Esophagus muscularis mucosa (tissue), 4 donors: ENCODE results near the gene C1orf21. TPM values are rescaled to one million over a fixed set of nuclear protein-coding genes. Genes with fewer than 3 reads are reported as not detected.
A peak's percentile ranks its signal among the peaks of the same experiment; 100 is the strongest.

Experiments
- DNase-seq: peaks from one replicate; pipeline ENCODE4 v3.0.0-alpha.2; 2017; ENCODE audit errors: extremely low spot score
- H3K27ac ChIP-seq, 4 donors: fragments of 200-600 bp; sonication (generic); replicated peaks in 1 of 4; 1 replicate in 3 of 4; 2 replicates in 1 of 4; pipeline ENCODE4 v1.5.1; 2016 to 2019; ENCODE audit warnings: mild to moderate bottlenecking in 1 of 4
- H3K27me3 ChIP-seq, 4 donors: fragments of 200-600 bp; sonication (generic); one replicate each; pipeline versions ENCODE4 v1.5.1 to v1.6.0; 2016 to 2019
- H3K36me3 ChIP-seq, 4 donors: fragments of 200-600 bp; sonication (generic); one replicate each; pipeline ENCODE4 v1.5.1; 2016 to 2019
- H3K4me1 ChIP-seq, 4 donors: fragments of 200-600 bp; sonication (generic); one replicate each; pipeline ENCODE4 v1.5.1; 2016 to 2019
- H3K4me3 ChIP-seq, 4 donors: fragments of 200-600 bp; sonication (generic); 1 replicate in 2 of 4; 2 replicates in 2 of 4; pipeline ENCODE4 v1.5.1; 2016 to 2019; ENCODE audit warnings: mild to moderate bottlenecking in 4 of 4, moderate library complexity in 1 of 4
- H3K9me3 ChIP-seq, 4 donors: fragments of 200-600 bp; sonication (generic); 1 replicate in 3 of 4; 2 replicates in 1 of 4; pipeline ENCODE4 v1.5.1; 2016 to 2019
- EP300 ChIP-seq: sonication (generic); formaldehyde crosslinking; IDR thresholded peaks from one replicate; pipeline ENCODE4 v1.6.1; 2017; ENCODE audit warnings: antibody characterized with exemption
- POLR2A ChIP-seq: fragments of 450-650 bp; IDR thresholded peaks from one replicate; pipeline ENCODE4 v1.6.1; 2017; ENCODE audit warnings: antibody characterized with exemption, moderate library complexity, mild to moderate bottlenecking, low read depth
- POLR2AphosphoS5 ChIP-seq, 2 donors: sonication (generic); formaldehyde crosslinking; IDR thresholded peaks; one replicate each; pipeline ENCODE4 v1.6.1; 2017; ENCODE audit warnings: antibody characterized with exemption in 2 of 2
- WGBS: methylation state at CpG from one replicate; pipeline ENCODE4 v1.1.5; 2018; 5-methylcytosine and 5-hydroxymethylcytosine counted together
- intact Hi-C: fragments of 100-400 bp; cut with DNase I; formaldehyde crosslinking; loops from one replicate; pipeline ENCODE4 v1.15.1; 2023
- total RNA-seq, 4 donors: library from RNA; depleted of rRNA; stranded (reverse); fragments of >200 nt; gene quantifications; one replicate each; pipeline versions ENCODE4 v1.1.0 to v1.2.1, GENCODE V29; 2016
- TF ChIP-seq, protein P1 (sequence below), 3 experiments: fragments of 200-600 bp in 2 of 3; fragments of 450-650 bp in 1 of 3; sonication (generic) in 2 of 3; IDR thresholded peaks; one replicate each; pipeline ENCODE4 v1.5.1; 2017 to 2019; ENCODE audit warnings: antibody characterized with exemption in 3 of 3, mild to moderate bottlenecking in 2 of 3, moderate library complexity in 1 of 3

The C1orf21 gene
- total RNA-seq, 4 donors from 2014 or later = 39.5 to 91.7 (median 58.8) TPM

GRCh38 chr1:184383772-184384323, 3.0 kb upstream of the C1orf21 start:
- H3K27ac ChIP-seq = no peak overlapping the region
- H3K4me3 ChIP-seq = no peak overlapping the region
- no peaks in the 10 kb centered on the region for H3K36me3 ChIP-seq
- no peak for TF ChIP-seq POLR2A
- TF ChIP-seq EP300 = no peak
- no peak for TF ChIP-seq POLR2AphosphoS5 (IDR thresholded peaks at IDR 0.05)
- TF ChIP-seq, protein P1, sequence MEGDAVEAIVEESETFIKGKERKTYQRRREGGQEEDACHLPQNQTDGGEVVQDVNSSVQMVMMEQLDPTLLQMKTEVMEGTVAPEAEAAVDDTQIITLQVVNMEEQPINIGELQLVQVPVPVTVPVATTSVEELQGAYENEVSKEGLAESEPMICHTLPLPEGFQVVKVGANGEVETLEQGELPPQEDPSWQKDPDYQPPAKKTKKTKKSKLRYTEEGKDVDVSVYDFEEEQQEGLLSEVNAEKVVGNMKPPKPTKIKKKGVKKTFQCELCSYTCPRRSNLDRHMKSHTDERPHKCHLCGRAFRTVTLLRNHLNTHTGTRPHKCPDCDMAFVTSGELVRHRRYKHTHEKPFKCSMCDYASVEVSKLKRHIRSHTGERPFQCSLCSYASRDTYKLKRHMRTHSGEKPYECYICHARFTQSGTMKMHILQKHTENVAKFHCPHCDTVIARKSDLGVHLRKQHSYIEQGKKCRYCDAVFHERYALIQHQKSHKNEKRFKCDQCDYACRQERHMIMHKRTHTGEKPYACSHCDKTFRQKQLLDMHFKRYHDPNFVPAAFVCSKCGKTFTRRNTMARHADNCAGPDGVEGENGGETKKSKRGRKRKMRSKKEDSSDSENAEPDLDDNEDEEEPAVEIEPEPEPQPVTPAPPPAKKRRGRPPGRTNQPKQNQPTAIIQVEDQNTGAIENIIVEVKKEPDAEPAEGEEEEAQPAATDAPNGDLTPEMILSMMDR (IDR thresholded peaks at IDR 0.05) = no peak
- WGBS = 74% methylated on average over 3 of the region's 3 CpGs
- H3K4me1 ChIP-seq = peaks cover 0 to 23% (median 19%) of the 10 kb centered on the region in 4 donors
- no peak for DNase-seq
- intact Hi-C loops = no loop called here
- H3K9me3 ChIP-seq = no peaks in the 10 kb centered on the region
- no peaks in the 10 kb centered on the region for H3K27me3 ChIP-seq

DNA sequence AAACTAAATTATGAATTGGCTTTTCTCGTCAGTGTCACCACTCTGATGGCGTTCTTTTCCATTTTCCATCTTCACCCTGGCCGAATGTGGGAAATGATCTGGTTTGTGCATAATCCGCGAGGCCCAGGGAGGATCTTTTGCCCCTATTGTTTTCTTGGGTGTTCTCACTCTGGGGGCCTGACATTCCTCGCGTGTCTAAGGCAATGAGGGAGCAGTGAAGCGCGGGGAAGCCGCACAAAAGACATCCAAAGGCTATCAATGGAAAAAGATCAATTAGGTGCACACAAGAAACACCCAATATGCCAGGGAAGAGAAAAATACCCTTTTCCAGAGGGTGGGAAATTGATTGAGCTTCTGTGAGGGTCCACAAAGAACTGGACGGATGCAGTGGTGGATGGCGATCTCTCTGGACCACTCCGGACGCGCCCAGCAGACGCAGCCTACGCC, 941 bp upstream of the C1orf21 start:
- Histone ChIP-seq H3K4me1 (peaks cover 18 to 36% (median 32%) of the 10 kb centered on the region in 4 donors), H3K27me3 (no peaks in the 10 kb centered on the region), H3K4me3 (peak overlapping the region; percentile 81 to 96 (median 94)), H3K36me3 (no peaks in the 10 kb centered on the region), H3K27ac (peak overlapping the region; percentile 91 to 97 (median 92)), H3K9me3 (no peaks in the 10 kb centered on the region)
- DNase-seq = no peak
- TF ChIP-seq EP300 (no peak), POLR2AphosphoS5 (IDR thresholded peaks at IDR 0.05) (no peak), POLR2A (no peak)
- TF ChIP-seq, protein P1 (IDR thresholded peaks at IDR 0.05) = no peak
- intact Hi-C loops = loop anchor here (5.0 kb wide), 4 partner anchors 96 to 276 kb away; no protein-coding TSS in a partner anchor
- 55% methylated on average over 14 of the region's 17 CpGs for WGBS

DNA sequence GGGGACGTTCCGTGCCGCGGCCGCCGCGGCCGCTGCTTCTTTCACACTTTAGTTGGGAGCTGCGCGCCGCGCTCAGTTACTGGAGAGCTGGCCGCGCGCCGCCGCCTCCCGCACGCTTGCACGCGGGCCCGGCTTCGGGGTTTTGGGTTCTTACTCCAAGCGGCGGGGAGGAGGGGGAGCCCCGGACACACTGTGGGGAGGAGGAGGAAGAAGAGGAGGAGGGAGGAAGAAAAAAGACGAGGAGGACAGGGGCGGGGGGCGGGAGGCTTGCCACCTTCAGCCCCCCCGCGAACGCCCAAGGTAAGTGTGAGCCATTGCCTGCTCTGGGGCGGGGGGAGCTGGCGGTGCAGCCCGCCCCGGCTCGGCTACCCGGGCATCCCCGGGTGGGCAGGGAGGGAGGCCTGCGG, 243 bp downstream of the C1orf21 start:
- Histone ChIP-seq H3K4me1 (peaks cover 29 to 48% (median 44%) of the 10 kb centered on the region in 4 donors), H3K27me3 (no peaks in the 10 kb centered on the region), H3K9me3 (no peaks in the 10 kb centered on the region), H3K36me3 (no peaks in the 10 kb centered on the region), H3K27ac (peak overlapping the region; percentile 91 to 97 (median 92)), H3K4me3 (peak overlapping the region; percentile 81 to 96 (median 94))
- intact Hi-C loops = loop anchor here (5.0 kb wide), 4 partner anchors 95 to 275 kb away; no protein-coding TSS in a partner anchor
- DNase-seq = no peak
- TF ChIP-seq, protein P1 (IDR thresholded peaks at IDR 0.05) = no peak
- TF ChIP-seq EP300 = no peak
- TF ChIP-seq POLR2A = no peak
- TF ChIP-seq POLR2AphosphoS5 (IDR thresholded peaks at IDR 0.05) = no peak
- under 1% methylated on average over 36 of the region's 40 CpGs for WGBS

DNA sequence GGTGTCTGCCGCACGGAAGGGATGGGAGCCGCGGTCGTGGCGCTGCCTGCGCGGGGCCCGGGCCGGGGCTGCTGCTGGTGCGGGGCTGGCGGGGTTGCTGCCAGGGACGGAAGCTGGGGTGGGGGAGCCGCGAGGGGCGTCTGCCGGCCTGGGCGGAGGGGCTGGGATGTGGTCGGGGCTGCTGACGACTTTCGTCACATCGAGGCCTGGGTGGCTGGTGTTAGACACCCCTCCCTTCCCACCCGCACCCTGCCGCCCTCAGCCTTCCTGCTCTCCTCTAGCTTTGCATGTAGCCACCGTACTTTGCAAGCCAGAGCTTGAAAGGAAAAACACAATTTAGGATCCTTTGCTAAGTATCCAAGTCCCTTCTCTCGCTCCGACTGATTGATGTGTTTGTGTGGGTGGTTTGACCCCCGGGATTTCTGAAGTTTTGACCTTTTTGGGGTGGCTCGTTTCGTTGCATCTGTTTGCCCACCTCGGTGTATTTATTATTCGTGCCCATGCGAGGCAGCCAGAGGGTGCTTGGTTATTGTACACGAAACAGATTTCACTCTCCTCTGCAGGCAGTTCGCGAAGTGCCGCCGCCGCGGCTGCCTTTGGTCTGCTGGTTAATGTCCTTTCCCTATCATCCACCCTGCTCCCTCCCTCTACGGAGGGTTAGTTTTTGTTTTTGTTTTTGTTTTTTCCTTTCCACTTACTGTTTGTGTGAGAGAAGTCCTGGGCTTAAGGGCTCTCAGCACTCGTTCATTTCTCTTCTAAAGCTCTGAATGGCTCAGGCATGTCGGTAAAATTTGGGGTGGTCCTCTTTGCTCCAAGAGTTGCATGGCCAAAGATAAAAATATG, 868 bp downstream of the C1orf21 start:
- H3K27ac ChIP-seq = peak overlapping the region; percentile 91 to 97 (median 92)
- intact Hi-C loops = loop anchor here (5.0 kb wide), 4 partner anchors 95 to 275 kb away; no protein-coding TSS in a partner anchor
- TF ChIP-seq EP300 = no peak
- no peak for TF ChIP-seq POLR2AphosphoS5 (IDR thresholded peaks at IDR 0.05)
- TF ChIP-seq, protein P1 (IDR thresholded peaks at IDR 0.05) = peak; percentile 29 to 49 (median 37)
- peak overlapping the region; percentile 81 to 96 (median 94) for H3K4me3 ChIP-seq
- no peaks in the 10 kb centered on the region for H3K9me3 ChIP-seq
- no peaks in the 10 kb centered on the region for H3K36me3 ChIP-seq
- DNase-seq = no peak
- under 1% methylated on average over 27 of the region's 43 CpGs for WGBS
- H3K27me3 ChIP-seq = no peaks in the 10 kb centered on the region
- H3K4me1 ChIP-seq = peaks cover 31 to 54% (median 50%) of the 10 kb centered on the region in 4 donors
